KOPT-K1 (cell line): ENCODE results near the gene ETV5.

ENCODE experiments used
- H3K27ac ChIP-seq: fragments of 200-600 bp; sonication (generic); 2 replicates; pipeline ENCODE4 v1.5.1; 2016; ENCODE audit warnings: antibody characterized with exemption, mild to moderate bottlenecking, low read depth, low read length; ENCODE audit not compliant: poor library complexity, severe bottlenecking
- H3K36me3 ChIP-seq: fragments of 200-600 bp; sonication (generic); 2 replicates; pipeline ENCODE4 v1.5.1; 2017; ENCODE audit warnings: antibody characterized with exemption, mild to moderate bottlenecking, low read length, moderate library complexity; ENCODE audit not compliant: insufficient read depth
- H3K9me3 ChIP-seq: fragments of 200-600 bp; sonication (generic); 2 replicates; pipeline ENCODE4 v1.5.1; 2017; ENCODE audit warnings: antibody characterized with exemption, low read length, mild to moderate bottlenecking; ENCODE audit not compliant: insufficient read depth, poor library complexity, severe bottlenecking

ETV5 gene

GRCh38 chr3:186108941-186109865 lies at the start of gene ETV5:
ETV5 (minus strand) TSS chr3:186109089; CDS start chr3:186105868, 3,221 bp downstream.
- no peak within 1 kb of the TSS for H3K27ac ChIP-seq
- no peaks in the 10 kb centered on the region for H3K36me3 ChIP-seq
- H3K9me3 ChIP-seq = no peaks in the 10 kb centered on the region

DNA sequence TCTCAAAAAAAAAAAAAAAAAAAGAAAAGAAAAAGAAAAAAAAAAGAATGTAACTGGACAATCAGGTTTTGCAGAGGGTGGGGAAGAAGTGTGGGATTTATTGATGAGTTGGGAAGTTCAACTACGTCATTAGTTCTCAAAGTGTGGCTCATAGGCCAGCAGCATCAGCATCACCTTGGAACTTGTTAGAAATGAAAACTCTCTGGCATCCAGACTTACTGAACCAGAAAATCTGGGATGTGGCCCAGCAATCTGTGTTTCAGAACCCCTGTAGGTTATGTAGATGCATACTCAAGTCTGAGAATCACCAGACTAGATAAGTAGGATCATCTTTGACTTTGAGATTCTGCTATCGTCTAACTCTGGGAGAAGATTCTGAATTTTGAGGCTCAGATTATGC lies 45.8 kb upstream of the ETV5 start:
- Histone ChIP-seq H3K36me3 (no peaks in the 10 kb centered on the region), H3K9me3 (no peaks in the 10 kb centered on the region), H3K27ac (no peak overlapping the region)

DNA sequence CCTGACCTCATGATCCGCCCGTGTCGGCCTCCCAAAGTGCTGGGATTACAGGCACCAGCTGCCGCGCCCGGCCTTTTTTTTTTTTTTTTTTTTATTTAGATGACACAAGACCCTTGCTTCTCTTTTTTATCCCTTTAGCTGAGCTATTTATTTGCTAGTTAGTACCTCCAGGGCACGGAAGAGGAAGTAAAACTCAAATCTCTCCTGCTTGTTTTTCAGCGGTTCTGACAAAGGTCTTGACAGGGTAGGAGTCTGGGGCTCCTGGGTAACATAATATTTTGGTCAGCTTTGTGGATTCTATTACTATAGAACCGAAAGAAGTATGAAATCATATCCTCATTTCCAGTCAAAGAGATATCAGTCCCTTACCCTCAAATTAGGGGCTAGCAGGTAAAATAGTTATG lies 44.0 kb upstream of the ETV5 start:
- Histone ChIP-seq H3K27ac (no peak overlapping the region), H3K9me3 (no peaks in the 10 kb centered on the region), H3K36me3 (no peaks in the 10 kb centered on the region)

DNA sequence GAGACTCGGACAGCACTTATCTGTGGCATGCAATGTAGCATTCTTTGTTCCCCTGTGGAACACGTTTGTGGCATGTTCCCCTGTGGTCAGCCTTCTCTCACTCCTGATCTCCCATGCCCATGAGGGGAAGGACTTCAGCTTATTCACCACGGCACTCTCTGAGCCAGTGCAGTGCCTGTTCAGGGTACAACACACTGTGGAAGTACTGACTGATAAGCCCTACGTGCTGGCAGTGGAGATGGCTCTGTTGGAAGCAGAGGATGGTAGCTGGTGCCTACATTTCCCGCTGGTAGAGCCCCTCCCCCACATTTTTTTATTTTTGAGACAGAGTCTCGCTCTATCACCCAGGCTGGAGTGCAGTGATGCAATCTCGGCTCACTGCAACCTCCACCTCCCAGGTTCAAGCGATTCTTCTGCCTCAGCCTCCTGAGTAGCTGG lies 43.5 kb upstream of the ETV5 start:
- H3K27ac ChIP-seq = no peak overlapping the region
- no peaks in the 10 kb centered on the region for H3K9me3 ChIP-seq
- H3K36me3 ChIP-seq = no peaks in the 10 kb centered on the region

- H3K9me3 ChIP-seq = no peaks in the 10 kb centered on the region
- no peaks in the 10 kb centered on the region for H3K36me3 ChIP-seq
- H3K27ac ChIP-seq = no peak overlapping the region
Measured at GRCh38 chr3:186151077-186151971, 42.4 kb upstream of the ETV5 start.

DNA sequence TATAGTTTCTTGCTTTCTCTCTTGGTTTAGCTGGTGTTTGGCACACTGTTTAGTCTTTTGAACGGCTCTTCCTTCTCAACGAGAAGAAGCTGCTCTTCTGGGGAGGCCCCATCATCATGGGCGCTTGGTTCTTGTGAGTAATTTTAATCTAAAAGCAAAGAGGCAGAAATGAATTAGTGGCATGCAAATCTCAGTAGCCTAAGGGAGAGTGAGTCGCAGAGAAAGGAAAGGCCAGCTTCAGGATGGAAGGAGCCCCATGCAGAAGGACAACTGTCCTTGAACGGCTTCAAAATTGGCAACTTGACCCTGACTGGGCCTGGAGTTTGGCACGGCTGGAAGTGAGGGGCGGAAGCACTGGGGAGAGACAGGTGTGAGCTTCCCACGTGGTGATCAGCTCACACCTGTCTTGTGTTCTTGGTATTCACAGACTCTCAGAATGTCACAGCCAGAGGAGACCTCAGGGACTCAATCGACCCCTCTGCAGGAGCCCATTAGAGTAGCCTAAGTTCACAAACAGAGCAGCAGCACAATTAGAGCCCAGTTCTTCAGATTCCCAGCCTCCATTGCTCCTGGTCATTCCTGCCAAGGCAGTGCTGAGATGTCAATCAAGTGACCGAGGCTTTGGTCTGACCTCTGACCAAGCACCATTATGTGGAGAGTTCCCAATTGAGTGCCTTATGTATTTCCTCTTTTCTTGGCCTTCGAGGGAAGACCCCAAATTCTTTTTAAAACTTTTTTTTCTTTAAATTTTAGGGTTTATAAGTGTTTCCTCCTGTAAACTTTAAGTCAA lies 41.3 kb upstream of the ETV5 start:
- Histone ChIP-seq H3K27ac (no peak overlapping the region), H3K36me3 (no peaks in the 10 kb centered on the region), H3K9me3 (no peaks in the 10 kb centered on the region)

DNA sequence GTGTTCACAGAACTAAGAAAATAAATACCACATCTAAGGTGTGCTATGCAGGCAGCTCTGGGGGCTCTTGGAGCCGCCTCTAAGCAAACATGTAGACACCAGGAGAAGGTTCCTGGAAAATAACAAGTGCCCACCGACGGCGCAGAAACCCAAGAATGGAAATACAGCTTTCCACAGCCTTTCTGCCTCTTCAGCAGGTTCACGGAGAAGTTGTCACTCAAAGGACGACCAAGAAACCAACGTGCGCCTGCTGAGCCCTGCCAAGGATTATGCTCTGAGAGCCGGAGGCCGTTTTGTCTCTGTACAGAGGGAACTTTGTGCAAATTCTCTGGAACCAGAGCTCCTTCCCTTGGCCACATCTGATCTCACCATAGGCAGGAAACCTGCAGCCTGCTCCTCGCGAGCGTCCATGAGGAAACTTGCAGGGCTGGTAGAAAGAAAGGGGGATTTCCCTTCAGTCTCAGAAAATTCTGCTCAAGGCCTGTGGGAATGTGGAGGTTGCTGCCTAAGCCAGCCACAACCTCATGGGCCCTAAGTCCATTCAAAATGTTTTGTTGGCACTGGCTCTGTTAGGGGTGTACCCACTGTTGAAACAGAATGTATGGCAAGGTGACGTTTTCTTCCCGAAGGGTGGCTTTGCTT lies 40.6 kb upstream of the ETV5 start:
- Histone ChIP-seq H3K27ac (no peak overlapping the region), H3K9me3 (no peaks in the 10 kb centered on the region), H3K36me3 (no peaks in the 10 kb centered on the region)

DNA sequence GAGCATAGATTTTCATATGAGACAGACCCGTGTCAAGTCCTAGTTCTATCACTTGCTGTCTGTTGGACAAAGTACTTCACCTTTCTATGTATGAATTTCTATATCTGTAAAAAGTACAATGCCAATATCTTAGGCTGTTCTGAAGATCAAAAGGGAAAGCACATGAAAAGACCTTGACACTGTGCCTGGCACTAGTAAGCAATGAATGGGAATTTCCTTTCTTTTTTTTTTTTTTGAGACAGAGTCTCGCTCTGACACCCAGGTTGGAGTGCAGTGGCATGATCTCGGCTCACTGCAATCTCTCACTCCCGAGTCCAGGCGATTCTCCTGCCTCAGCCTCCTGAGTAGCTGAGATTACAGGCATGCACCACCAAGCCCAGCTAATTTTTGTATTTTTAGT lies 35.4 kb upstream of the ETV5 start:
- Histone ChIP-seq H3K9me3 (no peaks in the 10 kb centered on the region), H3K36me3 (no peaks in the 10 kb centered on the region), H3K27ac (no peak overlapping the region)

DNA sequence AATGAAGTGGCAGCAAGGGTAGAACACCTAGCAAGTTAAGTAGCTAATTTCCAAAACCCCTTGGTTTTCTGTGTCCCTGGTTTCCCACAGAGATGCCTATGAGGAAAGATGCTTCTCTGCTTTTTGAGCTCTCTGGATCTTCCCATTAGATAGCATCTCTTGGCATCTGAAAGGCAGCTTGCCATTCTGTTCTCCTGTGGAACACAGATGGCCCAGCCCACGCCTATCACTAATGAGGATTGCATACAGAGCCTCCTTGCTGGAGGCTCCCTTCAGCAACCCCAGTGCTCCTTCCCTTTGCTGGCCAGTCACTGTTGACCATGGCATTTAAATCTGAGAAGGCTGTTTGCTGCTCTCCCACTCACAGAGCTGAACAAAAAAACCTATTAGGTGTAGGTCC lies 34.4 kb upstream of the ETV5 start:
- Histone ChIP-seq H3K36me3 (no peaks in the 10 kb centered on the region), H3K27ac (no peak overlapping the region), H3K9me3 (no peaks in the 10 kb centered on the region)

DNA sequence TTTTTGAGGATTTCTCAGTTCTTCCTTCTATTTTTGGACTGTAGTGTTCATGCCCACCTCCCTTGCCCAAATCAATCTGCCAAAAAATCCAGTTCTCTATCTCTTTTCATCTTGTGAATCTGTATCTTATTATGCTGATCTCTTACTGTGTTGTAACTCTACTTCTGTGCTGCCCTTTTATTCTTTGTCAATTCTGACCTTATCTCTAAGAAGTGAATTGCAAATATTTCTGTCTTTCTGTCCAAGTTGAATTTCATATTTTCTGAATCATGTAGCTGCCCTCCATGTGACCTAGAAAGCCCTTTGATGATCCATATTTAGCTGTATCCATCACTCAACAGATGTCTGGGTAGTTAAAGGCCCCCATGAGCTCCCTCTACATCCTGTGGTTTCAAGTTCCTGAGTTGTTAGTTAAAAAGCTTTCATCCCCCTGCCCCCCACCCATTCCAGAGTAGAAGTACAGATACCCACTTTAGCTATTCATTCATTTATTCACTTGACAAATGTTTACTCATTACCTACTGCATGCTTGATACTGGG lies 33.6 kb upstream of the ETV5 start:
- Histone ChIP-seq H3K36me3 (no peaks in the 10 kb centered on the region), H3K27ac (no peak overlapping the region), H3K9me3 (no peaks in the 10 kb centered on the region)

DNA sequence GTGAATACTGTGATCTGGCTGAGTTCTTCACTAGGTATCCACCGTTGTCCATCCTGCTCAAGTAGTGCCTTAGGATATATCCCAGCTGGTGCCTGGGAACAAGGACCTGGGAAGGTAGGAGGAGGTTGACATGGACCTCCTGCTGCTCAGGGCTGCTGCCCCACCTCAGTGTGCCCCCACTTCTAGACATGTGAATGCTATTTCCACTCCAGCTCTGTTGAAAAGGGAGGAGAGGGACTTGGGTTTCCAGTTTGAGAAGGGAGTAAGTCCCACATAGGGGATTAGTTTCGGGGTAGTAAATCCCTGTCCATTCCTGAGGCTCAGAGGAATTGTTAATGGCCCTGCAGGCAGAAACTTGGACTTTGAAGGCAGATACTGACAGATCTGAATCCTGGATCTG lies 32.9 kb upstream of the ETV5 start:
- no peak overlapping the region for H3K27ac ChIP-seq
- H3K36me3 ChIP-seq = no peaks in the 10 kb centered on the region
- no peaks in the 10 kb centered on the region for H3K9me3 ChIP-seq

GRCh38 chr3:186138272-186138981 lies 29.5 kb upstream of the ETV5 start:
- H3K36me3 ChIP-seq = no peaks in the 10 kb centered on the region
- H3K27ac ChIP-seq = no peak overlapping the region

DNA sequence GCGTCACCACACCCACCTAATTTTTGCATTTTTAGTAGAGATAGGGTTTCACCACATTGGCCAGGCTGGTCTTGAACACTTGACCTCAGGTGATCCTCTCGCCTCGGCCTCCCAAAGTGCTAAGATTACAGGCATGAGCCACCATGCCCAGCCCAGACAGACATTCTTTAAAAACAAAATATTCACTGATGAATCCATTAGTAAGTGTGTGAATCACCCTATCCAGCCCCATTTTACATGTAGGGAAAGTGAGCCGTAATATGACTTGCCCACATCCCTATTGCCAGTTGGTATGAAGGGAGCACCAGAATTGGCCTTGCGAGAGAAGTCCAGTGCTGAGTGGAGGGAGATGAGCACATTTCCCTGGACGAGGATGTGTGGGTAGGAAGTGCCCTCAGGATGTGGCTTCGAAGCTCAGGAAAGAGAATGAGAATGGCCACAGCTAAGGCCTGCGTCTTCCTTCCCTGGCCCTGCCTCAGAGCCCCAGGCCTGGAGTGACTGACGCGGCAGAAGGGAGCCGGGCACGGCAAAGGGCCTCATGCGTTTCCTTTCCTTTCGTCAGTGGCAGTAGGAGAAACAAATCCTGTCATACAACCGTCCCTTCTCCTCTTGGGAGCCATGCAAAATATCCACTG lies 28.3 kb upstream of the ETV5 start:
- no peaks in the 10 kb centered on the region for H3K9me3 ChIP-seq
- no peak overlapping the region for H3K27ac ChIP-seq
- no peaks in the 10 kb centered on the region for H3K36me3 ChIP-seq

More at GRCh38 chr3:186138272-186138981, 29.5 kb upstream of the ETV5 start:
- no peaks in the 10 kb centered on the region for H3K9me3 ChIP-seq
